Measurements from ENCODE around the gene EIF5AL1. TPM values are rescaled to one million over a fixed set of nuclear protein-coding genes. Genes with fewer than 3 reads are reported as not detected.

The EIF5AL1 gene
- polyA plus RNA-seq, 1 donor from 2014 or later = 0.21 TPM

DNA sequence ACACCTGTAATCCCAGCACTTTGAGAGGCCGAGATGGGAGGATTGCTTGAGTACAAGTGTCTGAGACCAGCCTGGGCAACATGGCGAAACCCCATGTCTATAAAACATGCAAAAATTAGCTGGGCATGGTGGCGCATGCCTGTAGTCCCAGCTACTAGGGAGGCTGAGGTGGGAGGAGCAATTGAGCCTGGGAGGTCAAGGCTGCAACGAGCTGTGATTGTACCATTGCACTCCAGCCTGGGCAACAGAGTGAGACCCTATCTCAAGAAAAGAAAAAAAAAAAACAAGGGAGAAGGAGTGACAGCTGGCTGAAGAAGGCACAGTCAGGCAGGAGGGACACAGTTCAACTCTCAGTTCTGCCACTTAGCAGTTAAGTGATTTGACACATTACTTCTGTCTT, 40.6 kb upstream of the EIF5AL1 start:
- H3K9me2 ChIP-seq (ENCODE audit: insufficient read depth, low read length) = no peaks in the 10 kb centered on the region
- H2AFZ ChIP-seq (ENCODE audit: low read depth, low read length) = no peak overlapping the region
- no peaks in the 10 kb centered on the region for H4K20me1 ChIP-seq (ENCODE audit: insufficient read depth)
- no peaks in the 10 kb centered on the region for H3K36me3 ChIP-seq (ENCODE audit: insufficient read depth, low read length)
- TF ChIP-seq POLR2AphosphoS5 (IDR thresholded peaks at IDR 0.05) (no peak), EZH2 (IDR thresholded peaks at IDR 0.05; ENCODE audit: borderline replicate concordance, insufficient read depth, low read length, poor library complexity, severe bottlenecking) (no peak), EP300 (conservative IDR thresholded peaks at IDR 0.05; ENCODE audit: poor library complexity, severe bottlenecking) (no peak), TAF1 (IDR thresholded peaks at IDR 0.05; ENCODE audit: low read depth) (no peak), SMC3 (conservative IDR thresholded peaks at IDR 0.05; ENCODE audit: poor library complexity) (no peak), RAD21 (conservative IDR thresholded peaks at IDR 0.05) (no peak)
- no peaks in the 10 kb centered on the region for H3F3A ChIP-seq (ENCODE audit: insufficient read depth, low read length, poor library complexity, severe bottlenecking)
- no peak overlapping the region for H3K4me3 ChIP-seq (ENCODE audit: low read length)
- no peaks in the 10 kb centered on the region for H3K27me3 ChIP-seq (ENCODE audit: insufficient read depth, low read depth, low read length)
- no peak overlapping the region for H3K4me2 ChIP-seq (ENCODE audit: low read length)
- H3K79me2 ChIP-seq (replicated peaks; ENCODE audit: insufficient read depth, low read length) = no peaks in the 10 kb centered on the region
- no peak overlapping the region for H3K27ac ChIP-seq (ENCODE audit: low read length)
- no peak overlapping the region for H3K9ac ChIP-seq (ENCODE audit: low read length)
- no peaks in the 10 kb centered on the region for H3K9me3 ChIP-seq (ENCODE audit: low read length)

DNA sequence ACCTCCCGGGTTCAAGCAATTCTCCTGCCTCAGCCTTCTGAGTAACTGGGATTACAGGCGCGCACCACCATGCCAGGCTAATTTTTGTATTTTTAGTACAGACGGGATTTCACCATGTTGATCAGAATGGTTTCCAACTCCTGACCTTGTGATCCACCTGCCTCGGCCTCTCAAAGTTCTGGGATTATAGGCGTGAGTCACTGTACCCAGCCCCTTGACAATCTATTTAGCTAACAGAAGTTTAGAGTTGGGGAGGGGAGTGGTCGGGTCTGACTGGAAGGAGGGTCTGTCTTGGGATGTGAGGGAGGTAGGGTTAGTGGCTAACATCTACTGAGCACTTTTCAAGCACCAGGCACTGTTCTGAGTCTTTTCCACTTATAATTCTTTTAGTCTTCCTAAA, 39.9 kb upstream of the EIF5AL1 start:
- Histone ChIP-seq H3F3A (ENCODE audit: insufficient read depth, low read length, poor library complexity, severe bottlenecking) (no peaks in the 10 kb centered on the region), H4K20me1 (ENCODE audit: insufficient read depth) (no peaks in the 10 kb centered on the region), H3K27ac (ENCODE audit: low read length) (no peak overlapping the region), H3K9ac (ENCODE audit: low read length) (no peak overlapping the region), H3K9me2 (ENCODE audit: insufficient read depth, low read length) (no peaks in the 10 kb centered on the region), H3K4me3 (ENCODE audit: low read length) (no peak overlapping the region), H3K36me3 (ENCODE audit: insufficient read depth, low read length) (no peaks in the 10 kb centered on the region), H3K9me3 (ENCODE audit: low read length) (no peaks in the 10 kb centered on the region), H2AFZ (ENCODE audit: low read depth, low read length) (no peak overlapping the region), H3K79me2 (replicated peaks; ENCODE audit: insufficient read depth, low read length) (no peaks in the 10 kb centered on the region), H3K27me3 (ENCODE audit: insufficient read depth, low read depth, low read length) (no peaks in the 10 kb centered on the region), H3K4me2 (ENCODE audit: low read length) (no peak overlapping the region)
- TF ChIP-seq EP300 (conservative IDR thresholded peaks at IDR 0.05; ENCODE audit: poor library complexity, severe bottlenecking) (no peak), MXI1 (conservative IDR thresholded peaks at IDR 0.05; ENCODE audit: poor library complexity, severe bottlenecking) (no peak)
- TF ChIP-seq, protein P1, sequence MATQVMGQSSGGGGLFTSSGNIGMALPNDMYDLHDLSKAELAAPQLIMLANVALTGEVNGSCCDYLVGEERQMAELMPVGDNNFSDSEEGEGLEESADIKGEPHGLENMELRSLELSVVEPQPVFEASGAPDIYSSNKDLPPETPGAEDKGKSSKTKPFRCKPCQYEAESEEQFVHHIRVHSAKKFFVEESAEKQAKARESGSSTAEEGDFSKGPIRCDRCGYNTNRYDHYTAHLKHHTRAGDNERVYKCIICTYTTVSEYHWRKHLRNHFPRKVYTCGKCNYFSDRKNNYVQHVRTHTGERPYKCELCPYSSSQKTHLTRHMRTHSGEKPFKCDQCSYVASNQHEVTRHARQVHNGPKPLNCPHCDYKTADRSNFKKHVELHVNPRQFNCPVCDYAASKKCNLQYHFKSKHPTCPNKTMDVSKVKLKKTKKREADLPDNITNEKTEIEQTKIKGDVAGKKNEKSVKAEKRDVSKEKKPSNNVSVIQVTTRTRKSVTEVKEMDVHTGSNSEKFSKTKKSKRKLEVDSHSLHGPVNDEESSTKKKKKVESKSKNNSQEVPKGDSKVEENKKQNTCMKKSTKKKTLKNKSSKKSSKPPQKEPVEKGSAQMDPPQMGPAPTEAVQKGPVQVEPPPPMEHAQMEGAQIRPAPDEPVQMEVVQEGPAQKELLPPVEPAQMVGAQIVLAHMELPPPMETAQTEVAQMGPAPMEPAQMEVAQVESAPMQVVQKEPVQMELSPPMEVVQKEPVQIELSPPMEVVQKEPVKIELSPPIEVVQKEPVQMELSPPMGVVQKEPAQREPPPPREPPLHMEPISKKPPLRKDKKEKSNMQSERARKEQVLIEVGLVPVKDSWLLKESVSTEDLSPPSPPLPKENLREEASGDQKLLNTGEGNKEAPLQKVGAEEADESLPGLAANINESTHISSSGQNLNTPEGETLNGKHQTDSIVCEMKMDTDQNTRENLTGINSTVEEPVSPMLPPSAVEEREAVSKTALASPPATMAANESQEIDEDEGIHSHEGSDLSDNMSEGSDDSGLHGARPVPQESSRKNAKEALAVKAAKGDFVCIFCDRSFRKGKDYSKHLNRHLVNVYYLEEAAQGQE (IDR thresholded peaks at IDR 0.05; ENCODE audit: borderline replicate concordance) = no peak

GRCh38 chr10:79472951-79473350, 39.4 kb upstream of the EIF5AL1 start:
- Histone ChIP-seq H2AFZ (ENCODE audit: low read depth, low read length) (no peak overlapping the region), H3K4me2 (ENCODE audit: low read length) (no peak overlapping the region), H3K36me3 (ENCODE audit: insufficient read depth, low read length) (no peaks in the 10 kb centered on the region), H3K79me2 (replicated peaks; ENCODE audit: insufficient read depth, low read length) (no peaks in the 10 kb centered on the region), H3K4me3 (ENCODE audit: low read length) (no peak overlapping the region), H3K9me2 (ENCODE audit: insufficient read depth, low read length) (no peaks in the 10 kb centered on the region), H3F3A (ENCODE audit: insufficient read depth, low read length, poor library complexity, severe bottlenecking) (no peaks in the 10 kb centered on the region), H4K20me1 (ENCODE audit: insufficient read depth) (no peaks in the 10 kb centered on the region), H3K27ac (ENCODE audit: low read length) (no peak overlapping the region), H3K9me3 (ENCODE audit: low read length) (no peaks in the 10 kb centered on the region), H3K9ac (ENCODE audit: low read length) (no peak overlapping the region), H3K27me3 (ENCODE audit: insufficient read depth, low read depth, low read length) (no peaks in the 10 kb centered on the region)
- no peak for TF ChIP-seq RAD21 (conservative IDR thresholded peaks at IDR 0.05)
- no peak for TF ChIP-seq MXI1 (conservative IDR thresholded peaks at IDR 0.05; ENCODE audit: poor library complexity, severe bottlenecking)
- TF ChIP-seq POLR2AphosphoS5 (IDR thresholded peaks at IDR 0.05) = no peak
- TF ChIP-seq CTCF (IDR thresholded peaks at IDR 0.05; ENCODE audit: poor library complexity, severe bottlenecking) = no peak
- TF ChIP-seq TAF1 (IDR thresholded peaks at IDR 0.05; ENCODE audit: low read depth) = no peak
- no peak for TF ChIP-seq EP300 (conservative IDR thresholded peaks at IDR 0.05; ENCODE audit: poor library complexity, severe bottlenecking)
- TF ChIP-seq SMC3 (conservative IDR thresholded peaks at IDR 0.05; ENCODE audit: poor library complexity) = no peak
- no peak for TF ChIP-seq EZH2 (IDR thresholded peaks at IDR 0.05; ENCODE audit: borderline replicate concordance, insufficient read depth, low read length, poor library complexity, severe bottlenecking)
- TF ChIP-seq, protein P1 (IDR thresholded peaks at IDR 0.05; ENCODE audit: borderline replicate concordance) = no peak

All from neural cell (in vitro differentiated cells).